HepG2 (cell line): Measurements from ENCODE around the gene STON1. TPM values are rescaled to one million over a fixed set of nuclear protein-coding genes. Genes with fewer than 3 reads are reported as not detected.
A peak's percentile ranks its signal among the peaks of the same experiment; 100 is the strongest.

ENCODE experiments used
- ATAC-seq: fragments of 200-7000 bp; cut with Tn5 transposase; 3 replicates; pipeline ENCODE4 v1.9.1; 2020; ENCODE audit warnings: mild to moderate bottlenecking, moderate library complexity
- BruUV-seq: library from RNA; stranded (reverse); fragments of 400-500 nt; replicated peaks from 2 replicates; lab custom pipeline; 2021; lab: Mats Ljungman, UMichigan
- CTCF ChIA-PET: fragments of 300-600 bp; formaldehyde crosslinking; extraction: SDS; loops from one replicate; lab custom pipeline; 2021; ENCODE audit warnings: low total read pairs, inconsistent platforms, low intra/inter-chr PET ratio; lab: Yijun Ruan, JAX
- POLR2A ChIA-PET: fragments of 350-600 bp; sonication (Branson Sonifier 250); formaldehyde crosslinking; loops from one replicate; lab custom pipeline; 2020; ENCODE audit warnings: antibody characterized with exemption, inconsistent platforms; lab: Yijun Ruan, JAX
- DNase-seq: peaks from one replicate; pipeline ENCODE4 v3.0.0-alpha.2; 2015; ENCODE audit warnings: low spot score
- FAIRE-seq: peaks from 3 replicates; lab custom pipeline; 2011; peaks lifted over from hg19 to GRCh38; lab: Jason Lieb, UNC
- H2AFZ ChIP-seq: one replicate; pipeline ENCODE4 v1.6.1; 2011; ENCODE audit warnings: low read length, inconsistent platforms
- H3K27ac ChIP-seq: fragments of 300-600 bp; 3 replicates; pipeline ENCODE4 v1.8.0; 2011; ENCODE audit warnings: mixed run types, mild to moderate bottlenecking, mixed read lengths, low read length, inconsistent platforms; ENCODE audit not compliant: insufficient read depth; ENCODE audit errors: extremely low read length
- H3K27me3 ChIP-seq, 2 experiments: fragments of 200-600 bp in 1 of 2; 2 replicates in 1 of 2; 3 replicates in 1 of 2; pipeline versions ENCODE4 v1.6.0 to v1.8.0; 2011; ENCODE audit warnings: low read length in 2 of 2, mild to moderate bottlenecking in 2 of 2, moderate library complexity in 2 of 2, inconsistent platforms in 1 of 2; ENCODE audit not compliant: insufficient read depth in 2 of 2, control insufficient read depth in 1 of 2
- H3K36me3 ChIP-seq, 2 experiments: fragments of 200-600 bp in 1 of 2; replicated peaks in 1 of 2; 2 replicates in 1 of 2; 3 replicates in 1 of 2; pipeline versions ENCODE4 v1.5.1 to v1.8.0; 2011; ENCODE audit warnings: low read length in 2 of 2, inconsistent platforms in 1 of 2; ENCODE audit not compliant: insufficient read depth in 2 of 2, control insufficient read depth in 1 of 2
- H3K4me1 ChIP-seq: 2 replicates; pipeline ENCODE4 v1.5.1; 2012; ENCODE audit warnings: low read length, inconsistent platforms; ENCODE audit not compliant: insufficient read depth
- H3K4me2 ChIP-seq: 2 replicates; pipeline ENCODE4 v1.6.0; 2011; ENCODE audit warnings: low read depth, low read length, inconsistent platforms
- H3K4me3 ChIP-seq, 3 experiments: fragments of 200-600 bp in 1 of 3; sonication (generic), shearing (Covaris generic) in 1 of 3; replicated peaks in 1 of 3; 2 replicates each; pipeline ENCODE4 v1.5.1; 2011 to 2016; ENCODE audit warnings: low read length in 3 of 3, inconsistent platforms in 2 of 3, low read depth in 2 of 3, mild to moderate bottlenecking in 2 of 3, control low read depth in 1 of 3, mixed read lengths in 1 of 3; ENCODE audit not compliant: insufficient read depth in 1 of 3
- H3K79me2 ChIP-seq: one replicate; pipeline ENCODE4 v1.6.1; 2011; ENCODE audit warnings: low read length, inconsistent platforms; ENCODE audit not compliant: insufficient read depth
- H3K9ac ChIP-seq: 2 replicates; pipeline ENCODE4 v1.6.0; 2011; ENCODE audit warnings: mild to moderate bottlenecking, low read depth, low read length, inconsistent platforms; ENCODE audit not compliant: insufficient read depth
- H3K9me3 ChIP-seq: 2 replicates; pipeline ENCODE4 v1.5.1; 2012; ENCODE audit warnings: mild to moderate bottlenecking, low read length
- H4K20me1 ChIP-seq: 2 replicates; pipeline ENCODE4 v1.6.0; 2011; ENCODE audit warnings: inconsistent platforms, mild to moderate bottlenecking, low read length, moderate library complexity; ENCODE audit not compliant: insufficient read depth
- ARID5B ChIP-seq: IDR thresholded peaks from 2 replicates; pipeline ENCODE4 v1.4.0; 2020; ENCODE audit warnings: mild to moderate bottlenecking, missing genetic modification reagents
- FOXC1 ChIP-seq: sonication (generic); formaldehyde crosslinking; IDR thresholded peaks from 2 replicates; pipeline ENCODE4 v1.8.0; 2022; ENCODE audit warnings: mild to moderate bottlenecking, missing genetic modification reagents, borderline replicate concordance
- FOXJ3 ChIP-seq: sonication (generic); formaldehyde crosslinking; IDR thresholded peaks from 2 replicates; pipeline ENCODE4 v1.4.0; 2020; ENCODE audit warnings: missing genetic modification reagents, mild to moderate bottlenecking, borderline replicate concordance
- IRF9 ChIP-seq: sonication (generic); formaldehyde crosslinking; IDR thresholded peaks from 2 replicates; pipeline ENCODE4 v1.8.0; 2022; ENCODE audit warnings: missing genetic modification reagents, mild to moderate bottlenecking, borderline replicate concordance
- KLF15 ChIP-seq: sonication (generic); formaldehyde crosslinking; IDR thresholded peaks from 2 replicates; pipeline ENCODE4 v1.8.1; 2023; ENCODE audit warnings: borderline replicate concordance, mild to moderate bottlenecking, inconsistent platforms, missing genetic modification reagents, mixed read lengths
- SIX4 ChIP-seq: sonication (generic); formaldehyde crosslinking; IDR thresholded peaks from 2 replicates; pipeline ENCODE4 v1.4.0; 2020; ENCODE audit warnings: missing genetic modification reagents
- THRA ChIP-seq: sonication (generic); formaldehyde crosslinking; IDR thresholded peaks from 2 replicates; pipeline ENCODE4 v1.4.0; 2020; ENCODE audit warnings: missing genetic modification reagents, borderline replicate concordance
- ZNF264 ChIP-seq: sonication (generic); formaldehyde crosslinking; IDR thresholded peaks from 2 replicates; pipeline ENCODE4 v1.4.0; 2020; ENCODE audit warnings: missing genetic modification reagents
- ZNF652 ChIP-seq: IDR thresholded peaks from 2 replicates; pipeline ENCODE4 v1.6.1; 2016; ENCODE audit warnings: low read depth, borderline replicate concordance
- ZSCAN21 ChIP-seq: sonication (generic); formaldehyde crosslinking; IDR thresholded peaks from 2 replicates; pipeline ENCODE4 v1.8.0; 2022; ENCODE audit warnings: mild to moderate bottlenecking, missing genetic modification reagents, moderate library complexity, borderline replicate concordance
- WGBS: methylation state at CpG from one replicate; pipeline ENCODE4 v1.1.6; 2017; ENCODE audit warnings: low lambda C conversion rate; 5-methylcytosine and 5-hydroxymethylcytosine counted together
- in situ Hi-C: cut with HindIII; loops from 2 replicates; pipeline ENCODE4 v1.10.0; 2017; ENCODE audit warnings: low pct_unique_long_range_greater_than_20kb; ENCODE audit not compliant: extremely low pct_ligation_motif_present
- intact Hi-C: fragments of 100-400 bp; cut with micrococcal nuclease; formaldehyde crosslinking; loops from one replicate; pipeline ENCODE4 v1.10.0; 2022; ENCODE audit not compliant: unreplicated experiment
- polyA plus RNA-seq, 8 experiments: library from polyadenylated mRNA; depleted of rRNA in 3 of 8; stranded (reverse) in 7 of 8; unstranded in 1 of 8; fragments of >200 nt; fragmentation: Illumina TruSeq in 4 of 8; extraction: Trizol in 4 of 8; gene quantifications; 2 replicates each; pipeline versions ENCODE4 v1.2.1 to v1.2.3, GENCODE V29; 2011 to 2016; ENCODE audit warnings: low read depth in 4 of 8, missing spikeins in 1 of 8, mixed read lengths in 1 of 8; ENCODE audit not compliant: insufficient read depth in 1 of 8
- total RNA-seq, 5 experiments: library from RNA; depleted of rRNA; stranded (reverse); fragments of >200 nt; fragmentation: Illumina TruSeq; extraction: Trizol; gene quantifications; 2 replicates each; pipeline ENCODE4 v1.2.3, GENCODE V29; 2016; ENCODE audit warnings: low read depth in 1 of 5
- TF ChIP-seq, protein P1 (sequence below): sonication (generic); formaldehyde crosslinking; IDR thresholded peaks from 2 replicates; pipeline ENCODE4 v1.4.0; 2020; ENCODE audit warnings: mild to moderate bottlenecking, missing genetic modification reagents
- TF ChIP-seq, protein P2 (sequence below): sonication (generic); formaldehyde crosslinking; IDR thresholded peaks from 2 replicates; pipeline ENCODE4 v1.8.1; 2023; ENCODE audit warnings: mild to moderate bottlenecking, missing genetic modification reagents

STON1 gene
- total and polyA plus RNA-seq, 2 of the 13 experiments (the other 11 are each of a cell fraction or from before 2014, with no cell fraction given), result 0.09 to 0.28 TPM

- no peaks in the 10 kb centered on the region for H4K20me1 ChIP-seq
- H3K36me3 ChIP-seq, result no peaks in the 10 kb centered on the region
- DNase-seq (peak; percentile 33), ATAC-seq (peak; percentile 55), FAIRE-seq (peak; percentile 85)
- no peak overlapping the region for H3K27ac ChIP-seq
- H3K4me2 ChIP-seq, result no peak overlapping the region
- no peaks in the 10 kb centered on the region for H3K27me3 ChIP-seq
- H3K9me3 ChIP-seq, result no peaks in the 10 kb centered on the region
- in situ Hi-C loops (no loop called here), intact Hi-C loops (loop anchor here (1.0 to 5.0 kb wide), 4 partner anchors 23 to 482 kb away; no protein-coding TSS in a partner anchor)
- BruUV-seq, result no TSS peak
- CTCF ChIA-PET, result interaction anchor here (1.5 to 1.9 kb wide), 2 partner anchors 23 to 118 kb away, joined by 8 to 12 read pairs; no protein-coding TSS in a partner anchor
- WGBS, result 5% methylated on average over 5 of the region's 5 CpGs
- H3K4me3 ChIP-seq, result no peak overlapping the region
- no peak overlapping the region for H3K9ac ChIP-seq
- H2AFZ ChIP-seq, result no peak overlapping the region
- POLR2A ChIA-PET, result no interaction called here
- no peaks in the 10 kb centered on the region for H3K4me1 ChIP-seq
- H3K79me2 ChIP-seq, result no peaks in the 10 kb centered on the region
- TF ChIP-seq THRA (CRISPR knock-in tag), result no peak
- no peak for TF ChIP-seq ZSCAN21 (CRISPR knock-in tag)
- no peak for TF ChIP-seq ZNF652 (CRISPR knock-in tag)
- no peak for TF ChIP-seq ZNF264 (CRISPR knock-in tag)
- TF ChIP-seq, protein P1, sequence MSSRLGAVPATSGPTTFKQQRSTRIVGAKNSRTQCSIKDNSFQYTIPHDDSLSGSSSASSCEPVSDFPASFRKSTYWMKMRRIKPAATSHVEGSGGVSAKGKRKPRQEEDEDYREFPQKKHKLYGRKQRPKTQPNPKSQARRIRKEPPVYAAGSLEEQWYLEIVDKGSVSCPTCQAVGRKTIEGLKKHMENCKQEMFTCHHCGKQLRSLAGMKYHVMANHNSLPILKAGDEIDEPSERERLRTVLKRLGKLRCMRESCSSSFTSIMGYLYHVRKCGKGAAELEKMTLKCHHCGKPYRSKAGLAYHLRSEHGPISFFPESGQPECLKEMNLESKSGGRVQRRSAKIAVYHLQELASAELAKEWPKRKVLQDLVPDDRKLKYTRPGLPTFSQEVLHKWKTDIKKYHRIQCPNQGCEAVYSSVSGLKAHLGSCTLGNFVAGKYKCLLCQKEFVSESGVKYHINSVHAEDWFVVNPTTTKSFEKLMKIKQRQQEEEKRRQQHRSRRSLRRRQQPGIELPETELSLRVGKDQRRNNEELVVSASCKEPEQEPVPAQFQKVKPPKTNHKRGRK (CRISPR knock-in tag), result no peak
- TF ChIP-seq IRF9, result no peak
- no peak for TF ChIP-seq FOXC1 (CRISPR knock-in tag)
- TF ChIP-seq, protein P2, sequence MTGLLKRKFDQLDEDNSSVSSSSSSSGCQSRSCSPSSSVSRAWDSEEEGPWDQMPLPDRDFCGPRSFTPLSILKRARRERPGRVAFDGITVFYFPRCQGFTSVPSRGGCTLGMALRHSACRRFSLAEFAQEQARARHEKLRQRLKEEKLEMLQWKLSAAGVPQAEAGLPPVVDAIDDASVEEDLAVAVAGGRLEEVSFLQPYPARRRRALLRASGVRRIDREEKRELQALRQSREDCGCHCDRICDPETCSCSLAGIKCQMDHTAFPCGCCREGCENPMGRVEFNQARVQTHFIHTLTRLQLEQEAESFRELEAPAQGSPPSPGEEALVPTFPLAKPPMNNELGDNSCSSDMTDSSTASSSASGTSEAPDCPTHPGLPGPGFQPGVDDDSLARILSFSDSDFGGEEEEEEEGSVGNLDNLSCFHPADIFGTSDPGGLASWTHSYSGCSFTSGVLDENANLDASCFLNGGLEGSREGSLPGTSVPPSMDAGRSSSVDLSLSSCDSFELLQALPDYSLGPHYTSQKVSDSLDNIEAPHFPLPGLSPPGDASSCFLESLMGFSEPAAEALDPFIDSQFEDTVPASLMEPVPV (CRISPR knock-in tag), result no peak
- TF ChIP-seq SIX4 (CRISPR knock-in tag), result no peak
- no peak for TF ChIP-seq FOXJ3
- TF ChIP-seq ARID5B (CRISPR knock-in tag), result no peak
- no peak for TF ChIP-seq KLF15 (CRISPR knock-in tag)
Observed at GRCh38 chr2:48589170-48589767, 59.3 kb downstream of the STON1 start.
